Brain microvascular endothelial cell (primary cell): Measurements from ENCODE around the gene KCNQ1.

Source experiments
- DNase-seq: peaks from one replicate; pipeline ENCODE4 v3.0.0-alpha.2; 2020
- H3K27ac ChIP-seq: fragments of 250-450 bp; sonication (Bioruptor Pico); 2 replicates; pipeline ENCODE4 v1.5.1; 2020; ENCODE audit warnings: mild to moderate bottlenecking, moderate library complexity
- H3K27me3 ChIP-seq: fragments of 250-450 bp; sonication (Bioruptor Pico); replicated peaks from 2 replicates; pipeline ENCODE4 v1.5.1; 2020; ENCODE audit warnings: mild to moderate bottlenecking
- H3K36me3 ChIP-seq: fragments of 250-450 bp; sonication (Bioruptor Pico); replicated peaks from 2 replicates; pipeline ENCODE4 v1.5.1; 2020; ENCODE audit warnings: mild to moderate bottlenecking
- H3K4me3 ChIP-seq: 2 replicates; pipeline ENCODE4 v1.5.1; 2011; ENCODE audit warnings: low read depth, mild to moderate bottlenecking, control low read depth, low read length, moderate library complexity
- in situ Hi-C: cut with HindIII; loops from 2 replicates; pipeline ENCODE4 v1.10.0; 2017; ENCODE audit warnings: low sequenced_read_pairs, low pct_ligation_motif_present
- TF ChIP-seq, protein P1 (sequence below): IDR thresholded peaks from 2 replicates; pipeline ENCODE4 v1.5.1; 2011; ENCODE audit warnings: low read depth, mild to moderate bottlenecking, moderate library complexity, low read length, control low read depth, inconsistent platforms; ENCODE audit errors: missing control alignments

KCNQ1 gene

DNA sequence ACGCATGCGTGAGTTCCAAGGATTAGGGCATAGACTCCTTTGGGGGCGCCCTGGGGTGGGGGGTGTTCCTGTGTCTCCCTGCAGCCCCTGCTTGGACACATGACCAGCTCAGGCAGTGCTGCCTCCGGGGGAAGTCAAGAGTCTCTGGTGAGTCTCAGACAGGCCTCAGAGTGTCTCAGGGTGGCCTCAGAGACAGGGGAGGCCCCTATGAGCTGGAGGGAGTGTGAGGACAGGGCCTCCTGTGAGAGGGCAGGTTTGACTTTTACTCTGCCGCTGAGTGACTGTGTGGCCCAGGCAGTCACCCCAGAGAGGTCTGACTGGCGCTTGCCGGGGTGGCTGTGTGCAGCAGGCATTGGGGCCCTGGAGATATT lies 296.2 kb downstream of the KCNQ1 start:
- no peaks in the 10 kb centered on the region for H3K36me3 ChIP-seq
- no peak overlapping the region for H3K27ac ChIP-seq
- TF ChIP-seq, protein P1, sequence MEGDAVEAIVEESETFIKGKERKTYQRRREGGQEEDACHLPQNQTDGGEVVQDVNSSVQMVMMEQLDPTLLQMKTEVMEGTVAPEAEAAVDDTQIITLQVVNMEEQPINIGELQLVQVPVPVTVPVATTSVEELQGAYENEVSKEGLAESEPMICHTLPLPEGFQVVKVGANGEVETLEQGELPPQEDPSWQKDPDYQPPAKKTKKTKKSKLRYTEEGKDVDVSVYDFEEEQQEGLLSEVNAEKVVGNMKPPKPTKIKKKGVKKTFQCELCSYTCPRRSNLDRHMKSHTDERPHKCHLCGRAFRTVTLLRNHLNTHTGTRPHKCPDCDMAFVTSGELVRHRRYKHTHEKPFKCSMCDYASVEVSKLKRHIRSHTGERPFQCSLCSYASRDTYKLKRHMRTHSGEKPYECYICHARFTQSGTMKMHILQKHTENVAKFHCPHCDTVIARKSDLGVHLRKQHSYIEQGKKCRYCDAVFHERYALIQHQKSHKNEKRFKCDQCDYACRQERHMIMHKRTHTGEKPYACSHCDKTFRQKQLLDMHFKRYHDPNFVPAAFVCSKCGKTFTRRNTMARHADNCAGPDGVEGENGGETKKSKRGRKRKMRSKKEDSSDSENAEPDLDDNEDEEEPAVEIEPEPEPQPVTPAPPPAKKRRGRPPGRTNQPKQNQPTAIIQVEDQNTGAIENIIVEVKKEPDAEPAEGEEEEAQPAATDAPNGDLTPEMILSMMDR, result peak; percentile 1
- in situ Hi-C loops, result no loop called here
- H3K27me3 ChIP-seq, result no peaks in the 10 kb centered on the region
- no peak overlapping the region for H3K4me3 ChIP-seq
- no peak for DNase-seq

DNA sequence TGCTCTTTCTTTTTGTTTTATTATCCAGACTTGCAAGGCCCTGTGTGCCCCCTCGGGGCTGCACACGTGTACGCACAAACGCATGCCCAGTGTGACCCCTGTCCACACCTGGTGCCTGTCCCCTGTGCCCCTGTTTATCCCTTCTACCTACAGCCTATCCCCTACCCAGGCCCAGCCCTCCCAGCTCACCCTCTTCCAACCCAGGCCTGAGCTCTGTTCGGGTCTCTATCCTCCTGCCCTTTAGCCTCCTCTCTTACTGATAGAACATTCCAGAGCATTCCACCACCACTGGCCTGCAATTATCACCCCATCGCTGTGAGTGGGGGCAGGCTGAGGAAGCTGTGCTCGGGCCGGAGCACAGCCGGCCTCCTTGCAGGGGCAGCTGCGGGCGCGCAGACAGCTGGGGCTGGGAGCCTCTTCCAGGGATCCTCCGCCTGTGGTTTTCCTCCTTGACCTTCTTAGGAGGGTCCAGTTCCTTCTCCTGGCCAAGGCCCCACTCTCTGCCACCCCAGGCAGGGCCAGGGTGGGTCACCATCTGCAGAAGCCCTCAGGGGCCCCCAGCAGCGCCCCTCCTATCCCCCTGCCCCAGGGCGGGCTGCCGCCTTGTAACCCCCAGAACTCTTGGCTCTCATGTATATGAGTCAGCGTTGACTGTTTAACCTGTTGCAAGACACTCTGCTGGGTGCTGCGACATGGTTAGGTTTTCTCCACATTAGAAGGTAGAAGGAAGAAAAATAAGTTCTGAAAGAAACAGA lies 296.7 kb downstream of the KCNQ1 start:
- in situ Hi-C loops, result no loop called here
- TF ChIP-seq, protein P1, result no peak
- peak; percentile 63 for DNase-seq
- H3K27ac ChIP-seq, result no peak overlapping the region
- H3K36me3 ChIP-seq, result no peaks in the 10 kb centered on the region
- no peak overlapping the region for H3K4me3 ChIP-seq
- H3K27me3 ChIP-seq, result no peaks in the 10 kb centered on the region

DNA sequence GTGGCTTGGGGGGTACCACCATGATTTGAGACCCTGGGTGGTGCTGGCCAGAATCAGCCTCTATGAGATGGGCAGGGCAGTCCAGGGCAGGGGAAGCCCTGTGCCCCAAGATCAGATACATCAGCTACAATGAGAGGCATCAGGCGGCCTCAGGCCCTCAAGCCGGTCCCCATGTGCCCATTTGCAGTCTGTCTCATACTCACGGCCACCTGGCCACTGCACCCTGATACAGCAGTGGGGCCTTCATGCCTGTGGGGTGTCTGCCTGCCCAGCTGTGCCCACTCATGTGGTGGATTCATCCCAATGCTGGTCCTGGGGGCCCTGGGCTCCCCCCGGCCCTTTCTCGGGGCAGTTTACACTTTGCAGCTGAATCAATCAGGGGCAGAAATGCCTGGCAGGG lies 297.4 kb downstream of the KCNQ1 start:
- Histone ChIP-seq H3K36me3 (no peaks in the 10 kb centered on the region), H3K27me3 (no peaks in the 10 kb centered on the region), H3K4me3 (no peak overlapping the region), H3K27ac (no peak overlapping the region)
- TF ChIP-seq, protein P1, result no peak
- in situ Hi-C loops, result no loop called here
- DNase-seq, result no peak

DNA sequence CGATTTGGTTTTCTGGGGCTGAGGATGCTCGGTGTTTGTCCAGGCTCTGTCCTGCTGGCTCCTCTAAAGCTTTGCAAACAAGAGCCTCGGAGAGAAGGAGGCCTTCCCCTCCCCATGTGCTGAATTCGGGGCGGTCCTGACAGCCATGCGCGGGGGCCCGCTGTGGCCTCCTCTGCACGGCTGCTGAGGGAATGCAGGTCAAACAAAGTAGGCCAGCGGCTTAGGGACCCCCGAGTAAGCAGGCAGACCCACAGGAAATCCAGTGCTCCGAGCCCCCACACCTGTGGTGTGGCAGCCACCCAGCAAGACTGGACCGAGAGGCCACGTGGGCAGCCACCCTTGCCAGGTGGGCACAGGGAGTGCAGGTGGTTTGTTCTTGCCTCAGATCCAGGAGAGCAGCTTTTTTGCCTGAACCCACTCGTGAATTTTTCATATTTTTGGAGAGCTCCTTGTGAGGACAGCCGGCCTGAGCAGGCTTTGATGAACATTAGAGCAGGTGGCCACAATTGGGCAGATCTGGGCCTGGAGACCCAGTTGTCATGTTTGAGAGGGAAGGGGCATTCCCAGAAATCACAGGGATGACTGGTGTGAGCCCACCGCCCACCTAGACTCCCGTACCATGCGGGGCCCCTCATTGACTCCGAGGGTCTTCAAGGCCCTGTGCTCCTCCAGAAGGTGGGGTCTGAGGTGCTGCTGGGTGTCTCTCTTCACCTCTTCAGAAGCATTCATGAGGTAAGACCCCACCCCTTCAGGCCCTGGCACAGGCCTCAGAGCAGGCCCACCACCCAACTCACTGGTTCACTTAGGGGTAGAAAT lies 298.0 kb downstream of the KCNQ1 start:
- no peaks in the 10 kb centered on the region for H3K27me3 ChIP-seq
- in situ Hi-C loops, result no loop called here
- no peak overlapping the region for H3K4me3 ChIP-seq
- H3K36me3 ChIP-seq, result no peaks in the 10 kb centered on the region
- no peak for DNase-seq
- TF ChIP-seq, protein P1, result no peak
- no peak overlapping the region for H3K27ac ChIP-seq

DNA sequence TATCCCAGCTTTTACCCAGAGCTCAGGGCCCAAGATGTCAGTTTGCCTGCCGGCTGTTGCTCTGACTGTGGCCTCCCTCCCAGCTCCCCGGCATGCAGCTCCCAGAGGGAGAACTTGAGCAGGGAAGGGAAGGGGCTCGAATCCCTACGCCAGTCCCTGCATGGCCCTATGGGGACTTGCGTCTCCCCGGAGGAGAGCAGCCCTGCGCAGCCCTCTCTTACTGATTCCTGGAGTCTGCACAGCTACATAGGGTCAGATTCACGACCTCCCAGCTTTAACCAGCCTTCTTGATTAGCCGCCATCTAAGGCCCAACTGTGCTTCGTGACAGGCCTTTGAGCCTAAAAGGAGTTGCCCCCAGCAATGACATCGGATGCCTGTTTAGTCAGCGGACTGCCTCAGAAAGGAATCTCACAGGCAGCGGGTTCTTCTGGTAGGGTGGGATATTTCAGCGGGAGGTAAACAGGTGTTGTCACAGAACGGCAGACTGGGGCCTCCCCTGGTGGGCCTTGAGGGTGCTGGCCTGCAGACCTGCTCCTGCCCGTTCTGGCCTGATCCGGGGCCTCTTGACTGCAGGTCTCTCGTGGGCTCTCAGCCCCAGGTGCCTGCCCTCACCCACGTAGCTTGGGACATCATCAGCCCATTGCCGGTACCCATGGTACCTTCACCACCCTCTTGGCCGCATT lies 298.8 kb downstream of the KCNQ1 start:
- in situ Hi-C loops, result no loop called here
- no peak for DNase-seq
- no peaks in the 10 kb centered on the region for H3K27me3 ChIP-seq

More for the DNA sequence above, 298.8 kb downstream of the KCNQ1 start:
- Histone ChIP-seq H3K4me3 (no peak overlapping the region), H3K27ac (no peak overlapping the region), H3K36me3 (no peaks in the 10 kb centered on the region)
- TF ChIP-seq, protein P1, result no peak
